ENCODE results near the gene EME1. TPM values are rescaled to one million over a fixed set of nuclear protein-coding genes. Genes with fewer than 3 reads are reported as not detected.
"Not testable (repeated sequence)": the region's sequence is repeated elsewhere in the genome, so short reads cannot be mapped to it uniquely, and the experiment has no call there.

EME1 gene
- polyA plus RNA-seq, 3 donors: 8.6 to 11.0 (median 9.5) TPM

- DNase-seq (ENCODE audit: extremely low read depth in 1 of 11, low read depth in 9 of 11, low spot score in 4 of 11): no peak
Observed at GRCh38 chr17:50380369-50381259, 7.6 kb downstream of the EME1 start.

GRCh38 chr17:50381260-50381815 lies 8.3 kb downstream of the EME1 start:
- DNase-seq (ENCODE audit: extremely low read depth in 1 of 11, low read depth in 9 of 11, low spot score in 4 of 11): no peak

GRCh38 chr17:50381920-50382319 lies 8.9 kb downstream of the EME1 start:
- no peak for DNase-seq (ENCODE audit: extremely low read depth in 1 of 11, low read depth in 9 of 11, low spot score in 4 of 11)

GRCh38 chr17:50382931-50383330 lies 9.9 kb downstream of the EME1 start:
- no peak for DNase-seq (ENCODE audit: extremely low read depth in 1 of 11, low read depth in 9 of 11, low spot score in 4 of 11)

- DNase-seq (ENCODE audit: extremely low read depth in 1 of 11, low read depth in 9 of 11, low spot score in 4 of 11): no peak
Observed at GRCh38 chr17:50386510-50386909, 13.5 kb downstream of the EME1 start.

GRCh38 chr17:50388728-50389127 lies 15.7 kb downstream of the EME1 start:
- DNase-seq (ENCODE audit: extremely low read depth in 1 of 11, low read depth in 9 of 11, low spot score in 4 of 11): no peak

GRCh38 chr17:50389534-50389933 lies 16.5 kb downstream of the EME1 start:
- DNase-seq (ENCODE audit: extremely low read depth in 1 of 11, low read depth in 9 of 11, low spot score in 4 of 11): no peak

GRCh38 chr17:50392621-50393020 lies 19.6 kb downstream of the EME1 start:
- no peak for DNase-seq (ENCODE audit: extremely low read depth in 1 of 11, low read depth in 9 of 11, low spot score in 4 of 11)

GRCh38 chr17:50393700-50394099 lies 20.7 kb downstream of the EME1 start:
- DNase-seq (ENCODE audit: extremely low read depth in 1 of 11, low read depth in 9 of 11, low spot score in 4 of 11): no peak

- no peak for DNase-seq (ENCODE audit: extremely low read depth in 1 of 11, low read depth in 9 of 11, low spot score in 4 of 11)
Observed at GRCh38 chr17:50394711-50395110, 21.7 kb downstream of the EME1 start.

- DNase-seq (ENCODE audit: extremely low read depth in 1 of 11, low read depth in 9 of 11, low spot score in 4 of 11): no peak
Observed at GRCh38 chr17:50396261-50397110, 23.5 kb downstream of the EME1 start.

GRCh38 chr17:50397111-50397918 lies 24.3 kb downstream of the EME1 start, which contains the start of gene LRRC59:
TSS of gene LRRC59 (minus strand) at chr17:50397523. CDS start at chr17:50397317, 206 bp downstream.
- peak; percentile 69 to 81 (median 76) for DNase-seq (ENCODE audit: extremely low read depth in 1 of 11, low read depth in 9 of 11, low spot score in 4 of 11)

- no peak for DNase-seq (ENCODE audit: extremely low read depth in 1 of 11, low read depth in 9 of 11, low spot score in 4 of 11)
Observed at GRCh38 chr17:50397919-50398285, 24.9 kb downstream of the EME1 start.

GRCh38 chr17:50398672-50399071 lies 25.6 kb downstream of the EME1 start:
- not testable (repeated sequence) for DNase-seq (ENCODE audit: extremely low read depth in 1 of 11, low read depth in 9 of 11, low spot score in 4 of 11)

GRCh38 chr17:50399591-50399990 lies 26.6 kb downstream of the EME1 start:
- DNase-seq (ENCODE audit: extremely low read depth in 1 of 11, low read depth in 9 of 11, low spot score in 4 of 11): not testable (repeated sequence)

- DNase-seq (ENCODE audit: extremely low read depth in 1 of 11, low read depth in 9 of 11, low spot score in 4 of 11): not testable (repeated sequence)
Observed at GRCh38 chr17:50405351-50405750, 32.3 kb downstream of the EME1 start.

- no peak for DNase-seq (ENCODE audit: extremely low read depth in 1 of 11, low read depth in 9 of 11, low spot score in 4 of 11)
Observed at GRCh38 chr17:50406578-50406977, 33.5 kb downstream of the EME1 start.

- no peak for DNase-seq (ENCODE audit: extremely low read depth in 1 of 11, low read depth in 9 of 11, low spot score in 4 of 11)
Observed at GRCh38 chr17:50407921-50408320, 34.9 kb downstream of the EME1 start.

GRCh38 chr17:50412188-50412732 lies 39.2 kb downstream of the EME1 start:
- no peak for DNase-seq (ENCODE audit: extremely low read depth in 1 of 11, low read depth in 9 of 11, low spot score in 4 of 11)
